HUES64 (cell line): Measurements from ENCODE around the gene FILIP1L.

Experiments
- H3K27ac ChIP-seq: 2 replicates; pipeline ENCODE4 v1.7.0; 2013; ENCODE audit warnings: low read depth, low read length, inconsistent platforms
- H3K27me3 ChIP-seq: 2 replicates; pipeline ENCODE4 v1.6.1; 2013; ENCODE audit warnings: mild to moderate bottlenecking, low read length; ENCODE audit not compliant: insufficient read depth
- H3K36me3 ChIP-seq: 2 replicates; pipeline ENCODE4 v1.6.1; 2013; ENCODE audit warnings: mild to moderate bottlenecking, low read length; ENCODE audit not compliant: insufficient read depth
- H3K4me1 ChIP-seq: 2 replicates; pipeline ENCODE4 v1.6.1; 2013; ENCODE audit warnings: mild to moderate bottlenecking, low read length, moderate library complexity; ENCODE audit not compliant: insufficient read depth
- H3K4me3 ChIP-seq: 2 replicates; pipeline ENCODE4 v1.5.1; 2013; ENCODE audit warnings: mild to moderate bottlenecking, low read length, moderate library complexity
- H3K9ac ChIP-seq: 2 replicates; pipeline ENCODE4 v1.6.1; 2013; ENCODE audit warnings: mild to moderate bottlenecking, low read depth, low read length
- H3K9me3 ChIP-seq: 2 replicates; pipeline ENCODE4 v1.6.1; 2013; ENCODE audit warnings: low read depth, low read length; ENCODE audit not compliant: insufficient read depth
- WGBS: fragments of 150-250, 120-280 bp; methylation state at CpG from one replicate; pipeline ENCODE4 v1.1.7; 2013; ENCODE audit warnings: missing lambda C conversion rate; 5-methylcytosine and 5-hydroxymethylcytosine counted together

The FILIP1L gene

GRCh38 chr3:100047455-100048141 lies 66.7 kb downstream of the FILIP1L start:
- Histone ChIP-seq H3K9me3 (no peaks in the 10 kb centered on the region), H3K4me1 (peaks cover 20% of the 10 kb centered on the region), H3K9ac (no peak overlapping the region), H3K4me3 (no peak overlapping the region), H3K27me3 (no peaks in the 10 kb centered on the region), H3K36me3 (no peaks in the 10 kb centered on the region), H3K27ac (no peak overlapping the region)
- 76% methylated on average over 5 of the region's 6 CpGs for WGBS

GRCh38 chr3:100046986-100047385 lies 67.3 kb downstream of the FILIP1L start:
- Histone ChIP-seq H3K9me3 (no peaks in the 10 kb centered on the region), H3K27ac (no peak overlapping the region), H3K9ac (no peak overlapping the region), H3K27me3 (no peaks in the 10 kb centered on the region), H3K4me1 (peaks cover 22% of the 10 kb centered on the region), H3K36me3 (no peaks in the 10 kb centered on the region), H3K4me3 (no peak overlapping the region)
- WGBS, result 75% methylated on average over 1 of the region's 2 CpGs

GRCh38 chr3:100045696-100046095 lies 68.6 kb downstream of the FILIP1L start:
- Histone ChIP-seq H3K4me3 (no peak overlapping the region), H3K27ac (no peak overlapping the region), H3K9me3 (no peaks in the 10 kb centered on the region), H3K4me1 (peaks cover 27% of the 10 kb centered on the region), H3K27me3 (no peaks in the 10 kb centered on the region), H3K9ac (no peak overlapping the region), H3K36me3 (no peaks in the 10 kb centered on the region)
- WGBS, result 82% methylated on average over 3 of the region's 3 CpGs

GRCh38 chr3:100044369-100044768 lies 69.9 kb downstream of the FILIP1L start:
- no peaks in the 10 kb centered on the region for H3K36me3 ChIP-seq
- peaks cover 32% of the 10 kb centered on the region for H3K4me1 ChIP-seq
- H3K27ac ChIP-seq, result no peak overlapping the region
- H3K27me3 ChIP-seq, result no peaks in the 10 kb centered on the region
- no peaks in the 10 kb centered on the region for H3K9me3 ChIP-seq
- H3K4me3 ChIP-seq, result no peak overlapping the region
- H3K9ac ChIP-seq, result no peak overlapping the region

DNA sequence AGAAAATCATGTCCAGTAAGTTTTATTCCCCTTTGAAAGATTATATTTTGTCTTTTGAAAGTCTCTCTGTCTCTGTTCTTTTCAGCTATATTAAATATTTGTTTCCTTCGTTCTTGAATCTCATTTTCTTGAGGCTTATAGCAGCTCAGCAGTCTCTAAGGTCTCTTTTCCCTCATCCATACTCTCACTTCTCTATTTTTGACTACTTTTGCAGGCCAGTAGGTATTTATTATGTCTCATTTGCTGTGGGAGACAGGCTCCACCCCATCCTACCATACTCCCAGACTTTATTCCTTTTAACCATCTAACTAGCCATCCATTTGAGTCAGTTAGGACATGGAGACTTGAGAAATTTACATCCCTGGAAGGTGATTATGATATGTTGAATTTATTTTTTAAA lies 71.0 kb downstream of the FILIP1L start:
- Histone ChIP-seq H3K27ac (no peak overlapping the region), H3K27me3 (no peaks in the 10 kb centered on the region), H3K4me3 (no peak overlapping the region), H3K36me3 (no peaks in the 10 kb centered on the region), H3K4me1 (peaks cover 32% of the 10 kb centered on the region), H3K9ac (no peak overlapping the region), H3K9me3 (no peaks in the 10 kb centered on the region)
- WGBS, result 92% methylated on average over 1 of the region's 1 CpG

DNA sequence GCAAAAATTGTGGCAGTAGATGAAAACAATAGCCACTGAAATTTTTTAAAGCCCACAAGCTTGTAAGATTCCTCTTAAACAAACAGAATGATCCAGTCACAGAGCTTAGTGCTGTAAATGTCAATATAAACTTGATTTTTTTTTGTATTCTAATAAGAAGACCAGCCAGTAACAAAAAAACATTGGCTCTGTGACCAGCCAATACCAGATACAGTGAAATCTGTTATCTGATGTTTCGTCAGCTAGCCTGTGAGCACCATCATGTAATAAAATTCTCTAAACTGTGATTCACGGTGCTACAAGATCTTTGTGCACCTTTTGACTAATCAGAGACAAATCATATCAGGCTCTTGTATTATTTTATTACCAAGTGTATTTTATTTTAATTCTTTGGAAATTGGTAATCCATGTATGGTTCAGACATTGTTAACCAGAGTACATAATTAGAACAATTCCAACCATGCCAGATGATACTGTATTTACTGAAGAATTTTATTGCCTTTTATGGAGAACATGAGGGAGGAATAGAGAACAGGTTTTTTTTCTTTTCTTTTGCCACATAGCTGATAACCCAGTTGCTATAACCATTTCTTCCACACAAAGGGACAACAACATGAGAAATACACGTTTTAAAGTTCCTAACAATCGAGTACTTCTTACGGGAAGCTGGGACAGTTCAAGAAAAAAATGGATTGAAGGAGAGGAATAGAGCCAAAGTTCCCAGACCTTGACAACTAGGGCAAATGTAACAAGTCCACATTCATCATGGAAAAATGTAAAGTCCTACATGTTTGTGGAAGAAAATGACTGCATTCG lies 71.9 kb downstream of the FILIP1L start:
- Histone ChIP-seq H3K36me3 (no peaks in the 10 kb centered on the region), H3K27ac (no peak overlapping the region), H3K4me1 (peaks cover 26% of the 10 kb centered on the region; the same call in 1 of the 2 replicates), H3K27me3 (no peaks in the 10 kb centered on the region), H3K9me3 (no peaks in the 10 kb centered on the region), H3K4me3 (no peak overlapping the region), H3K9ac (no peak overlapping the region)
- 88% methylated on average over 6 of the region's 6 CpGs for WGBS

- WGBS, result 82% methylated on average over 1 of the region's 1 CpG
- Histone ChIP-seq H3K27me3 (no peaks in the 10 kb centered on the region), H3K36me3 (no peaks in the 10 kb centered on the region), H3K4me1 (peaks cover 22% of the 10 kb centered on the region; the same call in 1 of the 2 replicates), H3K9ac (no peak overlapping the region), H3K4me3 (no peak overlapping the region), H3K27ac (no peak overlapping the region), H3K9me3 (no peaks in the 10 kb centered on the region)
Observed at GRCh38 chr3:100041328-100041749, 73.0 kb downstream of the FILIP1L start.

DNA sequence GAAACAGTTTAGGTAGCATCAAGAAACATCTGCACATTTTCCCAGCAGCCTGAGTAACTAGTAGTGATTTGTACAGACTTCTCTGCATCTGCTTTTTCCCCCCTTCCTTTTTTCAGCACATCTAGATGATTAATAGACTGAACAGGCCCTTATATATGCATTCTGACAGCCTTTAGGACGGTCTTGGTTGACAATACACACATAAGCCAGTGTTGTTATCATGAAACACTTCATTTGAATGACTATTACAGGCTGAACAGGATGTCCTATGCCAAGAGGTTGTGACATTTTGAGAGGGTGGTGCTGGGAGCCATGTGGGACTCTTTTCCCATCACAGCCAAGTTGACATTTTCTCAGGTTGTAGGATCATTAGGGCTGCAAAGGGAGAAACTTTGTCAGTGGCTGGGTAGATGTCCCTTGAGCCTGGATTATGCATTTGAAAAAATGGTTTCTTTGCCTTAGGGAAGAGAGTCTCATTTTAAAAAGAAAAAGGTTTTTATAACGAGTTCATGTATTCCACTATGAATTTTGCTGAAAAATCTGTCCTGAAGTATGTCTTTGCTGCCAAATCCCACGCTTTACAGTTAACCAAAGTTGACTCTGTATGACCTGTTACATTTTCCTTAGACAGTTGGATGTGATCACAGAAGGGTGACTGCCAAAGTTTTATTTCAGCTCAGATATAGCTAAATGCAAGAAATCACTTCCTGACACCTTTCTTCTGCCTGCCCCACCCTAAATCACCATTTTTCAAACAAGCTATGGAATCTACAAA lies 73.7 kb downstream of the FILIP1L start:
- H3K4me1 ChIP-seq, result peaks cover 19% of the 10 kb centered on the region; the same call in 1 of the 2 replicates
- H3K9ac ChIP-seq, result no peak overlapping the region
- no peaks in the 10 kb centered on the region for H3K9me3 ChIP-seq
- H3K4me3 ChIP-seq, result no peak overlapping the region
- H3K36me3 ChIP-seq, result no peaks in the 10 kb centered on the region
- H3K27me3 ChIP-seq, result no peaks in the 10 kb centered on the region
- H3K27ac ChIP-seq, result no peak overlapping the region
- WGBS, result 91% methylated on average over 3 of the region's 3 CpGs

DNA sequence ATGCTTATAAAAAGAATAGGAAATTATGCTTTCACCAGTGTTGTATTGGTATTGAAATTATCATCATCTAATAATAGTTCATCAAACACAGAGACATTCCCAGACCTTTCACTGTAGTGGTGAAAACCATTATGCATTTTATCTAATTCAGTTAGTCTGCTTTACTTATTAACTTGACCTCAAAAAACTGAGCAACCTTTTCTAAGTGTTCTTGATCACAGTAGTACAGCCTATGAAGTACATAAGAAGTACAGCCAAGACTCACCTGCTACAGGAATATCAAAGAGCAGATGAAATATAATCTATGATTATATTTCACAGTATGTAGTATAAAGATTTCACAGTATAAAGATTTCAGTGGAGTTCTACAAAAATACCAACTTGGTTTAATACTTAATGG lies 75.2 kb downstream of the FILIP1L start:
- H3K9ac ChIP-seq, result no peak overlapping the region
- H3K9me3 ChIP-seq, result no peaks in the 10 kb centered on the region
- no peaks in the 10 kb centered on the region for H3K27me3 ChIP-seq
- no peak overlapping the region for H3K27ac ChIP-seq
- no peak overlapping the region for H3K4me3 ChIP-seq
- no peaks in the 10 kb centered on the region for H3K36me3 ChIP-seq
- H3K4me1 ChIP-seq, result peaks cover 16% of the 10 kb centered on the region; the same call in 1 of the 2 replicates

GRCh38 chr3:100033903-100034471 lies 80.3 kb downstream of the FILIP1L start:
- H3K36me3 ChIP-seq, result no peaks in the 10 kb centered on the region
- 100% methylated on average over 3 of the region's 3 CpGs for WGBS
- H3K4me3 ChIP-seq, result no peak overlapping the region
- H3K4me1 ChIP-seq, result peaks cover 6% of the 10 kb centered on the region
- H3K27ac ChIP-seq, result no peak overlapping the region
- H3K9ac ChIP-seq, result no peak overlapping the region
- H3K9me3 ChIP-seq, result no peaks in the 10 kb centered on the region
- H3K27me3 ChIP-seq, result no peaks in the 10 kb centered on the region

- Histone ChIP-seq H3K9me3 (no peaks in the 10 kb centered on the region), H3K4me1 (peaks cover 6% of the 10 kb centered on the region), H3K4me3 (no peak overlapping the region), H3K27me3 (no peaks in the 10 kb centered on the region), H3K9ac (no peak overlapping the region), H3K36me3 (no peaks in the 10 kb centered on the region), H3K27ac (no peak overlapping the region)
- WGBS, result 89% methylated on average over 1 of the region's 1 CpG
Observed at GRCh38 chr3:100033184-100033583, 81.1 kb downstream of the FILIP1L start.
